Measurements from ENCODE around the gene HOXB6.

HOXB6 gene

GRCh38 chr17:48593840-48594537 is 10.8 kb downstream of the HOXB6 start:
- DNase-seq, result no peak

GRCh38 chr17:48593126-48593829 is 11.5 kb downstream of the HOXB6 start, which contains the start of gene HOXB5:
HOXB5 (minus strand) TSS chr17:48593779; CDS start chr17:48593682, 97 bp downstream.
- no peak for DNase-seq

DNA sequence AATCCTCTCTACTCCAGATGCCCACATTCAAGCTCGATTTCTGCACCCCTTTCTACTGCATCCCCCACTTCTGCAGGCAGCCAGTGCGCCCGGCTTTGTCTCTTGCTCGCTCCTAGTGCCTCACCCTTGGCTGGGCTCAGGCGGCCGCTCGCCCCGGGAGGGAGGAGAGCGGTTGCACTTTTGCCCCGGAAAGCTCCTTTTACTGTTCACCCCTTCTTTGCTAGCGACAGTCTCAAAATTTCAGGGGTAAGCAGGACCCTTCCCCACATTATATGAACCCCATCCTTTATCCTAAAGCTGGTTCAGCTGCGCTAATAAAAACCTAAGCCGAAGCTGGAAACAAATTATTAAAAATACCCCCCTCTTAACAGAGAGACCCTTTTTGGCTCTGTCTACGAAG is 12.2 kb downstream of the HOXB6 start:
- no peak for DNase-seq

DNA sequence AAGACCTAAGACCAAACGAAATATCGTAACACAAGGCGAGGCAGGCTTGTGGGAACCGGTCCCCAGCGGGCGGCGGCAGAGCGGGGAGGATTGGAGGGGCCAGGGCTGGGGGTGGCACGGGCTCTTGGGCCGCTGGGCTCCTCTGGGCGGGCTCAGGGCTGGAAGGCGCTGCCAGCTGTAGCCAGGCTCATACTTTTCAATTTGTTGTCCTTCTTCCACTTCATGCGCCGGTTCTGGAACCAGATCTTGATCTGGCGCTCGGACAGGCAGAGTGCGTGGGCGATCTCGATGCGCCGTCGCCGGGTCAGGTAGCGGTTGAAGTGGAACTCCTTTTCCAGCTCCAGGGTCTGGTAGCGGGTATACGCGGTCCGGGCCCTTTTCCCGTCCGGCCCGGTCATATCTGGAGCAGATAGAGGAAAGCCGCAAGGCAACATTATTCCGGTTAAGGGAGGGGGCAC is 12.7 kb downstream of the HOXB6 start:
- no peak for DNase-seq

GRCh38 chr17:48591255-48592056 is 13.3 kb downstream of the HOXB6 start:
- DNase-seq, result no peak

DNA sequence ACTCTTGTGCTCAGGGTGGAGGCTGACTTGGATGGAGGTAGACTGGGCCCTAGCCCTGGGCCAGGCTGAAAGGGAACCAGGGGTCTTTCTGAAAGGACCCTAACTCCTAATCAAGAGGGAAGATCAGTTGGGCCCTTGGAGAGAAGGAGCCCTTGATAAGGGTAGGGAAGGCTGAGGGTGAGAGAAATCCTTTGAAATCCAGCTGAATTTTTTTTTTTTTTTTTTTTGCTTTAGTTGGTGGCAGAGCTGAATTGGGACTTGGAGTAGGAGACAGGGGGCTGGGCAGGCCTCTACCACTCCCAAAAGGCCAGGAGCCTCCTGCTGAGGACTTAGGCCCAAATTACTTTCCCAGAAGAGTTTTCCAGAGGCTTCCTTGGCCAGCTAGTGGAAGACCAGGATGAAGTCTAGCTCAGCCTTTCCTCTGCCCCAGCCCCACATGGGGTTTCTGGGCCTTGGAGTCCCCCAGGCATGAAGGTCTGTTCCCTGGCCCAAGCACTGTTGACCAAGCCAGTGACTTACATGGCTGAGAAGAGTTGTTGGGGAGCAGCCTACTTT is 14.1 kb downstream of the HOXB6 start:
- DNase-seq, result no peak

DNA sequence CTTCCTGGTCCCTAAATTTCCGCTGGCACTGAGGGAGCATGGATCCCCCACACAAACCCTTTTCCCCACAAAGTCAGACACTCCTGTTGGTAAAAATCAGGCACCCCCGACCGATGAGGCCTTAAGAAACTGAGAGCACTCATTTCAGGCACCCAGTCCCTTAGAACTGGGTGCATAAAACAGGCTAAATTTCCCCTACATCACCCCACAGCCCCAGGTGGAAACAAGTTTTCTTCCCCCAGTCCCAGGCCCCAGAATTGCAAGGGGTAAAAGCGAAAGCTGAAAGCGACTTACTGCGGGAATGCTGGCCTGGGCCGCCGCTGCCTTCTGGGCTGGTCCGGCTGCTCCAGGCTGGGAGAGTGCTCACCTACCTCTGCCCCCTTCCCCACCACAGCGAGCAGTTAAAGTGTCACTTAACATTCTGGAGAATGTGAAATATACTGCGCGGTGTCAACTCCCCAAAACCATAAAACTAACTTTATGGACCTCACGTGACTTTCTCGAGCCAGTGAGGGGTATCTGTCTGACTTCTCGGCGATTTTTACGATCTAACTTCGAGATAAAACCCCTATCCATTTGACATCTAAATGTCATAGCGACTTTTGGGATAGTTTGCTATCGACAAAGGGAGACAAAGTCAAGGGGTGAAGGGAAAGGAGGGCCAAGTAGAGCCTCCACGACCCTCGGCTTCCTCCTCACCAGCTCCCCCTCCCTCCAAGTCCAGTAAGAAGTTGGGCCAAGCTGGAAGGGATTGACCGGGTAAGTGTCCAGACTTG is 14.8 kb downstream of the HOXB6 start, which contains the start of gene HOXB3:
TSS of gene HOXB3 (minus strand) at position 411 of the 776 bp plus-strand sequence. CDS start 37,767 bp downstream, outside the sequence.
- no peak for DNase-seq

GRCh38 chr17:48589060-48589830 is 15.5 kb downstream of the HOXB6 start:
- DNase-seq, result no peak

DNA sequence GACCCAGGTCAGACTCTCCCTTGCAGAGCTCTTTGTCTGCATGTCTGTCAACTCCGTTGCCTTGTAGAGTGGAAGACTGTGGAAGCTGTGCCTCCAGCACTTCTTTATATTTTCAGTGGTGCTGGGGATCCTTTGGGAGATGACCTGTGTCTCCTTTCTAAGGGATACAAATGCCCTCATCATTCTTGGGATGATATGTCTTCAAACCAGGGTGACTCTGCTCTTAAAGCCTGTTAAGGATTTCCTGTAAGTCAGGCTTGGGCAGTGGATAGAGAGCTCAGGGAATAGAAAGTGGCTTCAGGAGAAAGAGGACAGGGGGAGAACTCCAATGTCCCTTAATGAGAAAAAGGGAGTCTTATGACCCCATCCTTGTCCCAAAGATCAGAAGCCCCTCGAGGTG is 16.3 kb downstream of the HOXB6 start:
- DNase-seq, result no peak

DNA sequence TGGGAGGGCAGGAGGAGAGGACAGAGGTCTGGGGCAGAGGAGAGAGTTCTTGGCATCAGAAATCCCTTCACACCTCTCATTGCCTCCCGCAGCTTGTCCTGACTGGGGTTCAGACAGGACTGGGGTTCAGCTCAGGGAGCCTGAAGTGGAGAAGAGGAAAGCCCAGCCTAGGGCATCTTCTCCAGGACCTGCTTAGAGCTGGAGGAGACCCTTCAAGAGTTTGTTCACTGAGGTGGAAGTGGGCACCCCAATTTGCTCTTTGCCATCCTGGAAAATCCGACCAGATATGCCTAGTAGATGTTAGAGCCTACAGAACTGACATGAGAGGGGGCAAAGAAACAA is 16.7 kb downstream of the HOXB6 start:
- no peak for DNase-seq

DNA sequence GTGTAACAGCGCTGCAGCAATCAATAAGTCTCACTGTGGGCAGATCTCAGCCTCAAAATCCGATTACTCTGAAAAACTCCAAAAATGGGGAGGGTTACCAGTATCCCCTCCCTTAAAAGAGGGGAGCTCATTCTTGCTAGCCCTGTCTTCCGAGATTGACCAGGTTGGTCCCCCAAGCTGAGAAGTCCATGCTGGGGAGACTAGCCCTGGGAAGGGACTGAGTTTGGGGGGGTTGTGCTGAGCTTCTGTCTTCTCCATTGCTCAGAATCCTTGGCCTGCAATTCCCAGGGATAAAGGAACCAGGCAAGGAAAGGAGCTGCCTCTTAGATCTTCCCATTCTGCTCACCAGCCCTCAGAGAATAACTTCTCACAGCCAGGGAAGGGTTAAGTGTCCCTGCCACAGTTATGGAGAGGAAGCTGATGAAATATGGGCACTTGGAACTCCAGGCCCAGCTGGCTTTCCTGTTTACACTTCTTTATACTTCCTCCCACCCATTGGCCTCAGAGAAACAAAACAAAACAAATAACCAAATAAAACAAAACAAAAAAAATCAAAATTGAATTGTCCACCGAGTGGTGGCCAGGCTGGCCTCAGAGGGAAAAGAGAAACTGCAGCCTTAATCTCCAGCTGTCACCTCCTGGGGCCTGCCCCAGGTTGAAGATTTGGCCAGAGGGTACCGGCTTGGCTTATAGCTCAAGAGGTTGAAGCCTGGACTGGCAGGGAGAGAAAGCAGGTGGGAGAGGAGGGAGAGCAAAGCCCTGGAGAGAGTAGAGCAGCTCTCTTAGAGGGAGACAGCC is 17.3 kb downstream of the HOXB6 start:
- DNase-seq, result no peak

GRCh38 chr17:48586355-48587258 is 18.2 kb downstream of the HOXB6 start:
- no peak for DNase-seq

- no peak for DNase-seq
Observed at GRCh38 chr17:48584223-48584741, 20.5 kb downstream of the HOXB6 start.

- no peak for DNase-seq
Observed at GRCh38 chr17:48583708-48584222, 21.0 kb downstream of the HOXB6 start.

DNA sequence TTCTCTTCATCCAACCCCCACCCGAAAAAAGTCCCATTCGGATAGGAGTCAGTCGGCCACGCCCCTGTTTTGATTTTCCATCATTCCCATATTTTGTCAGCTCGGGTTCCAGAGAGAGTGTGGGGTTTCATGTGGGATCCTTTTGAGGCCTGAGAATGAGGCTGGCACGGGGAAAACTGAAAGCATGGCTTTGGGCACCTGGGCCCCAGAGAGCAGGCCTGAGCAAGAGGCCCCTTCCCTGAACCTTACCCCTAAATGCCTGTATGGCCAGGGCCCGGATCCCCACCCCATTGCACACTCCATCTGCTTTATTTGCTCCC is 22.1 kb downstream of the HOXB6 start:
- DNase-seq, result no peak

DNA sequence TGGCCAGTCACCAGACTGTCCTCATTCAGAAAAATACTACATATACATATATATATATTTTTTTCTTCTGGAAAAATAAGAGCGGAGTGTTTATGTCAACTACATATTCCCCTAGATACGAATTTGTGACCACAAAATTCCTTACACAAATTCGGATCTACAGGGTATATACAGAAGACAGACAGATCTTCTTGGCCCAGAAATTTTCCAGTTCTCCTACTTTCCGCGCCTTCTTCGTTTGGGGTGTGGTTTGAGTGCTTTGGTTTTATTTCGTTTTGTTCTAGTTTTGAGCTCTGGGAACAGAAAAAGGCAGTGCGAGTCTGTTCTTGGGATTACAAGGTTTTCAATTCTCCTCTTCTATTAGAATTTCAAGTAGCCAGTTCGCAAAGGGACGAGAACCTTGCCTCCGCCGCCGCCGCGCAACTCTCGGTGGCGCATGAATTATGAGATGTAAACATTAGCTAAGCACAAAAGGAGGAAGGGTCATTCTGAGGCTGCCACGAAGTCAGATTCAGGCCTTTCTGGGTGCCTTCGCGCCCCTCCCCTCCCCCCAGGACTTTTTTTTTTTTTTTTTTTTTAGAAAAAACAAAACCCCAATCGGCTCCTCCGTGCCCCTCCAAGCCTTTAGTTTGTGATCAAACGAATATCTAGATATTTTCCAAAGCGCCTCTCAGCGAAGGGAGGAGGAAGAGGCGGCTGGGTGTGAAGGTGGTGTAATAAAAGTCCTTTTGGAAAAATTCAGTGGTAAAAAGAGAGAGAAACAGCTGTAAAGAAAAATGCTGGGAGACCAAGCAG is 24.8 kb downstream of the HOXB6 start:
- no peak for DNase-seq

GRCh38 chr17:48579471-48579759 is 25.4 kb downstream of the HOXB6 start:
- no peak for DNase-seq

- no peak for DNase-seq
Observed at GRCh38 chr17:48578616-48579470, 25.9 kb downstream of the HOXB6 start.
